ENCODE data around the gene PEX5L. TPM values are rescaled to one million over a fixed set of nuclear protein-coding genes. Genes with fewer than 3 reads are reported as not detected.

PEX5L gene
- total RNA-seq, 1 experiment from 2014 or later, result 3.2 TPM

DNA sequence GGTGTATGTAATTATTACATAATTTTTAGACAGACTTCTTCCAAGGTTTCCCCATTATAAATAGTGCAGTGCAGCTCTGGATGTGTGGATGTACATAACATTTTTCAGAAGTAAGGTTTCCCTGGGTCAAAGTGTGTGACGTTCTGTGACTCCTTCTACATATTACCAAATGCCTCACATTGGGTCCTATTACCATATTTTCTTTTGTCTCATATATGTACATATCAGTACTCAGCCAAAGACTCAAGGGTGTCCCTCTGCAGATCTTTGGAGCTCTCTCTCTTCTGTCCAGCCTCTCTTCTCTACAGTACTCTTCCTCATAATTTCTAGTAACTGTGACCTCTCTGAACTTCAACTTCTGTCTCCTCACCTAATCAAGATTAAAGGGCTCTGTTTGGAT lies 31.3 kb upstream of the PEX5L start (continued):
- TF ChIP-seq, protein P1, sequence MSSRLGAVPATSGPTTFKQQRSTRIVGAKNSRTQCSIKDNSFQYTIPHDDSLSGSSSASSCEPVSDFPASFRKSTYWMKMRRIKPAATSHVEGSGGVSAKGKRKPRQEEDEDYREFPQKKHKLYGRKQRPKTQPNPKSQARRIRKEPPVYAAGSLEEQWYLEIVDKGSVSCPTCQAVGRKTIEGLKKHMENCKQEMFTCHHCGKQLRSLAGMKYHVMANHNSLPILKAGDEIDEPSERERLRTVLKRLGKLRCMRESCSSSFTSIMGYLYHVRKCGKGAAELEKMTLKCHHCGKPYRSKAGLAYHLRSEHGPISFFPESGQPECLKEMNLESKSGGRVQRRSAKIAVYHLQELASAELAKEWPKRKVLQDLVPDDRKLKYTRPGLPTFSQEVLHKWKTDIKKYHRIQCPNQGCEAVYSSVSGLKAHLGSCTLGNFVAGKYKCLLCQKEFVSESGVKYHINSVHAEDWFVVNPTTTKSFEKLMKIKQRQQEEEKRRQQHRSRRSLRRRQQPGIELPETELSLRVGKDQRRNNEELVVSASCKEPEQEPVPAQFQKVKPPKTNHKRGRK (CRISPR knock-in tag; IDR thresholded peaks at IDR 0.05; ENCODE audit: borderline replicate concordance), result no peak
- TF ChIP-seq, protein P2, sequence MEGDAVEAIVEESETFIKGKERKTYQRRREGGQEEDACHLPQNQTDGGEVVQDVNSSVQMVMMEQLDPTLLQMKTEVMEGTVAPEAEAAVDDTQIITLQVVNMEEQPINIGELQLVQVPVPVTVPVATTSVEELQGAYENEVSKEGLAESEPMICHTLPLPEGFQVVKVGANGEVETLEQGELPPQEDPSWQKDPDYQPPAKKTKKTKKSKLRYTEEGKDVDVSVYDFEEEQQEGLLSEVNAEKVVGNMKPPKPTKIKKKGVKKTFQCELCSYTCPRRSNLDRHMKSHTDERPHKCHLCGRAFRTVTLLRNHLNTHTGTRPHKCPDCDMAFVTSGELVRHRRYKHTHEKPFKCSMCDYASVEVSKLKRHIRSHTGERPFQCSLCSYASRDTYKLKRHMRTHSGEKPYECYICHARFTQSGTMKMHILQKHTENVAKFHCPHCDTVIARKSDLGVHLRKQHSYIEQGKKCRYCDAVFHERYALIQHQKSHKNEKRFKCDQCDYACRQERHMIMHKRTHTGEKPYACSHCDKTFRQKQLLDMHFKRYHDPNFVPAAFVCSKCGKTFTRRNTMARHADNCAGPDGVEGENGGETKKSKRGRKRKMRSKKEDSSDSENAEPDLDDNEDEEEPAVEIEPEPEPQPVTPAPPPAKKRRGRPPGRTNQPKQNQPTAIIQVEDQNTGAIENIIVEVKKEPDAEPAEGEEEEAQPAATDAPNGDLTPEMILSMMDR (IDR thresholded peaks at IDR 0.05), result no peak
- TF ChIP-seq, protein P3, sequence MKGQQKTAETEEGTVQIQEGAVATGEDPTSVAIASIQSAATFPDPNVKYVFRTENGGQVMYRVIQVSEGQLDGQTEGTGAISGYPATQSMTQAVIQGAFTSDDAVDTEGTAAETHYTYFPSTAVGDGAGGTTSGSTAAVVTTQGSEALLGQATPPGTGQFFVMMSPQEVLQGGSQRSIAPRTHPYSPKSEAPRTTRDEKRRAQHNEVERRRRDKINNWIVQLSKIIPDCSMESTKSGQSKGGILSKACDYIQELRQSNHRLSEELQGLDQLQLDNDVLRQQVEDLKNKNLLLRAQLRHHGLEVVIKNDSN (CRISPR knock-in tag; IDR thresholded peaks at IDR 0.05), result no peak
- TF ChIP-seq, protein P4, sequence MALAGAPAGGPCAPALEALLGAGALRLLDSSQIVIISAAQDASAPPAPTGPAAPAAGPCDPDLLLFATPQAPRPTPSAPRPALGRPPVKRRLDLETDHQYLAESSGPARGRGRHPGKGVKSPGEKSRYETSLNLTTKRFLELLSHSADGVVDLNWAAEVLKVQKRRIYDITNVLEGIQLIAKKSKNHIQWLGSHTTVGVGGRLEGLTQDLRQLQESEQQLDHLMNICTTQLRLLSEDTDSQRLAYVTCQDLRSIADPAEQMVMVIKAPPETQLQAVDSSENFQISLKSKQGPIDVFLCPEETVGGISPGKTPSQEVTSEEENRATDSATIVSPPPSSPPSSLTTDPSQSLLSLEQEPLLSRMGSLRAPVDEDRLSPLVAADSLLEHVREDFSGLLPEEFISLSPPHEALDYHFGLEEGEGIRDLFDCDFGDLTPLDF (CRISPR knock-in tag; IDR thresholded peaks at IDR 0.05), result no peak
- no peak for TF ChIP-seq SMAD4 (CRISPR knock-in tag; IDR thresholded peaks at IDR 0.05)

DNA sequence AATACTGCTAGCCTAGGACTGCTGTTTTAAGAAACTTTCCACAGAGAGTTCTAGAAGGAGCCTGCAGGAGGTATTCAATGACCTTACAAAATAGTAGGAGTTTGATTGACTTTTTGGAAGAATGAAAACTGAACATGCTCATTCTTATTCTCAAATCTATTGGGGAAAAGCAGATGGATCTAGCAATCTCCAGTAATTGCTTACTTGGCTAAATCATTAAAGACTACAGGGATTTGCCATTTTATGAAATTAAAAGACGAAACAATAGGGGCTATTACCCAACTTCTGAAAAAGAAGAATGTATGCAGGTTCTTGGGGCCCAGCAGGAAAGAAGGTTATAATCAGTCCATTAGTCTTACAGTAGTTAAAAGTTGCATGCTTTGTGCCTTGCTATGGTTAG lies 29.9 kb upstream of the PEX5L start:
- no peaks in the 10 kb centered on the region for H3K36me3 Mint-ChIP-seq

More for the DNA sequence above, 29.9 kb upstream of the PEX5L start:
- no peak for TF ChIP-seq ZNF219 (CRISPR knock-in tag; IDR thresholded peaks at IDR 0.05; ENCODE audit: borderline replicate concordance)
- TF ChIP-seq FOXJ3 (CRISPR knock-in tag; IDR thresholded peaks at IDR 0.05; ENCODE audit: borderline replicate concordance), result no peak
- TF ChIP-seq, protein P5, sequence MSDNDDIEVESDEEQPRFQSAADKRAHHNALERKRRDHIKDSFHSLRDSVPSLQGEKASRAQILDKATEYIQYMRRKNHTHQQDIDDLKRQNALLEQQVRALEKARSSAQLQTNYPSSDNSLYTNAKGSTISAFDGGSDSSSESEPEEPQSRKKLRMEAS (CRISPR knock-in tag; IDR thresholded peaks at IDR 0.05), result no peak
- no peak for TF ChIP-seq CREB1 (CRISPR knock-in tag; IDR thresholded peaks at IDR 0.05)
- TF ChIP-seq, protein P6, sequence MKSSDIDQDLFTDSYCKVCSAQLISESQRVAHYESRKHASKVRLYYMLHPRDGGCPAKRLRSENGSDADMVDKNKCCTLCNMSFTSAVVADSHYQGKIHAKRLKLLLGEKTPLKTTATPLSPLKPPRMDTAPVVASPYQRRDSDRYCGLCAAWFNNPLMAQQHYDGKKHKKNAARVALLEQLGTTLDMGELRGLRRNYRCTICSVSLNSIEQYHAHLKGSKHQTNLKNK (CRISPR knock-in tag; IDR thresholded peaks at IDR 0.05), result no peak
- TF ChIP-seq KAT7 (CRISPR knock-in tag; IDR thresholded peaks at IDR 0.05; ENCODE audit: borderline replicate concordance), result no peak
- TF ChIP-seq, protein P7, sequence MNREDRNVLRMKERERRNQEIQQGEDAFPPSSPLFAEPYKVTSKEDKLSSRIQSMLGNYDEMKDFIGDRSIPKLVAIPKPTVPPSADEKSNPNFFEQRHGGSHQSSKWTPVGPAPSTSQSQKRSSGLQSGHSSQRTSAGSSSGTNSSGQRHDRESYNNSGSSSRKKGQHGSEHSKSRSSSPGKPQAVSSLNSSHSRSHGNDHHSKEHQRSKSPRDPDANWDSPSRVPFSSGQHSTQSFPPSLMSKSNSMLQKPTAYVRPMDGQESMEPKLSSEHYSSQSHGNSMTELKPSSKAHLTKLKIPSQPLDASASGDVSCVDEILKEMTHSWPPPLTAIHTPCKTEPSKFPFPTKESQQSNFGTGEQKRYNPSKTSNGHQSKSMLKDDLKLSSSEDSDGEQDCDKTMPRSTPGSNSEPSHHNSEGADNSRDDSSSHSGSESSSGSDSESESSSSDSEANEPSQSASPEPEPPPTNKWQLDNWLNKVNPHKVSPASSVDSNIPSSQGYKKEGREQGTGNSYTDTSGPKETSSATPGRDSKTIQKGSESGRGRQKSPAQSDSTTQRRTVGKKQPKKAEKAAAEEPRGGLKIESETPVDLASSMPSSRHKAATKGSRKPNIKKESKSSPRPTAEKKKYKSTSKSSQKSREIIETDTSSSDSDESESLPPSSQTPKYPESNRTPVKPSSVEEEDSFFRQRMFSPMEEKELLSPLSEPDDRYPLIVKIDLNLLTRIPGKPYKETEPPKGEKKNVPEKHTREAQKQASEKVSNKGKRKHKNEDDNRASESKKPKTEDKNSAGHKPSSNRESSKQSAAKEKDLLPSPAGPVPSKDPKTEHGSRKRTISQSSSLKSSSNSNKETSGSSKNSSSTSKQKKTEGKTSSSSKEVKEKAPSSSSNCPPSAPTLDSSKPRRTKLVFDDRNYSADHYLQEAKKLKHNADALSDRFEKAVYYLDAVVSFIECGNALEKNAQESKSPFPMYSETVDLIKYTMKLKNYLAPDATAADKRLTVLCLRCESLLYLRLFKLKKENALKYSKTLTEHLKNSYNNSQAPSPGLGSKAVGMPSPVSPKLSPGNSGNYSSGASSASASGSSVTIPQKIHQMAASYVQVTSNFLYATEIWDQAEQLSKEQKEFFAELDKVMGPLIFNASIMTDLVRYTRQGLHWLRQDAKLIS (CRISPR knock-in tag; IDR thresholded peaks at IDR 0.05; ENCODE audit: borderline replicate concordance), result no peak
- no peak for TF ChIP-seq ESRRA (CRISPR knock-in tag; IDR thresholded peaks at IDR 0.05; ENCODE audit: borderline replicate concordance)
- no peak for TF ChIP-seq MXD4 (CRISPR knock-in tag; IDR thresholded peaks at IDR 0.05; ENCODE audit: borderline replicate concordance)
- TF ChIP-seq, protein P8, sequence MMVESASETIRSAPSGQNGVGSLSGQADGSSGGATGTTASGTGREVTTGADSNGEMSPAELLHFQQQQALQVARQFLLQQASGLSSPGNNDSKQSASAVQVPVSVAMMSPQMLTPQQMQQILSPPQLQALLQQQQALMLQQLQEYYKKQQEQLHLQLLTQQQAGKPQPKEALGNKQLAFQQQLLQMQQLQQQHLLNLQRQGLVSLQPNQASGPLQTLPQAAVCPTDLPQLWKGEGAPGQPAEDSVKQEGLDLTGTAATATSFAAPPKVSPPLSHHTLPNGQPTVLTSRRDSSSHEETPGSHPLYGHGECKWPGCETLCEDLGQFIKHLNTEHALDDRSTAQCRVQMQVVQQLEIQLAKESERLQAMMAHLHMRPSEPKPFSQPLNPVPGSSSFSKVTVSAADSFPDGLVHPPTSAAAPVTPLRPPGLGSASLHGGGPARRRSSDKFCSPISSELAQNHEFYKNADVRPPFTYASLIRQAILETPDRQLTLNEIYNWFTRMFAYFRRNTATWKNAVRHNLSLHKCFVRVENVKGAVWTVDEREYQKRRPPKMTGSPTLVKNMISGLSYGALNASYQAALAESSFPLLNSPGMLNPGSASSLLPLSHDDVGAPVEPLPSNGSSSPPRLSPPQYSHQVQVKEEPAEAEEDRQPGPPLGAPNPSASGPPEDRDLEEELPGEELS (CRISPR knock-in tag; IDR thresholded peaks at IDR 0.05), result no peak
- no peak for TF ChIP-seq FOXK1 (CRISPR knock-in tag; IDR thresholded peaks at IDR 0.05)
- TF ChIP-seq, protein P9, sequence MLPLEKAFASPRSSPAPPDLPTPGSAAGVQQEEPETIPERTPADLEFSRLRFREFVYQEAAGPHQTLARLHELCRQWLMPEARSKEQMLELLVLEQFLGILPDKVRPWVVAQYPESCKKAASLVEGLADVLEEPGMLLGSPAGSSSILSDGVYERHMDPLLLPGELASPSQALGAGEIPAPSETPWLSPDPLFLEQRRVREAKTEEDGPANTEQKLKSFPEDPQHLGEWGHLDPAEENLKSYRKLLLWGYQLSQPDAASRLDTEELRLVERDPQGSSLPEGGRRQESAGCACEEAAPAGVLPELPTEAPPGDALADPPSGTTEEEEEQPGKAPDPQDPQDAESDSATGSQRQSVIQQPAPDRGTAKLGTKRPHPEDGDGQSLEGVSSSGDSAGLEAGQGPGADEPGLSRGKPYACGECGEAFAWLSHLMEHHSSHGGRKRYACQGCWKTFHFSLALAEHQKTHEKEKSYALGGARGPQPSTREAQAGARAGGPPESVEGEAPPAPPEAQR (CRISPR knock-in tag; IDR thresholded peaks at IDR 0.05), result no peak
- POLR2A ChIA-PET, result no interaction called here
- ATAC-seq, result no peak
- no peak for DNase-seq (ENCODE audit: low spot score)
- Mint-ChIP-seq H3K4me3 (no peak overlapping the region), H3K27me3 (ENCODE audit: low read depth) (no peaks in the 10 kb centered on the region), H3K9me3 (peaks cover 4% of the 10 kb centered on the region; the same call in 1 of the 2 replicates), H3K27ac (no peak overlapping the region), H3K4me1 (peaks cover 14% of the 10 kb centered on the region)
- CTCF ChIA-PET, result no interaction called here

All from WTC11 (cell line).